MM.1S (cell line): ENCODE results near the gene BICC1.

ENCODE experiments used
- DNase-seq: peaks from one replicate; pipeline ENCODE4 v3.0.0-alpha.2; 2015
- H2AFZ ChIP-seq: fragments of 300-600 bp; sonication (generic); 2 replicates; pipeline ENCODE4 v1.6.0; 2016; ENCODE audit warnings: antibody characterized with exemption, low read length
- H3F3A ChIP-seq: fragments of 300-600 bp; sonication (generic); 2 replicates; pipeline ENCODE4 v1.6.1; 2016; ENCODE audit warnings: mild to moderate bottlenecking, antibody characterized with exemption, low read length, moderate library complexity, mixed read lengths; ENCODE audit not compliant: insufficient read depth
- H3K27ac ChIP-seq: fragments of 300-600 bp; sonication (generic); 2 replicates; pipeline ENCODE4 v1.5.1; 2016; ENCODE audit warnings: mild to moderate bottlenecking, low read length
- H3K27me3 ChIP-seq: fragments of 300-600 bp; sonication (generic); replicated peaks from 2 replicates; pipeline ENCODE4 v1.6.0; 2016; ENCODE audit warnings: low read length; ENCODE audit not compliant: insufficient read depth
- H3K36me3 ChIP-seq: fragments of 300-600 bp; sonication (generic); replicated peaks from 2 replicates; pipeline ENCODE4 v1.6.1; 2016; ENCODE audit warnings: mild to moderate bottlenecking, low read length, mixed read lengths; ENCODE audit not compliant: insufficient read depth
- H3K4me1 ChIP-seq: fragments of 300-600 bp; sonication (generic); 2 replicates; pipeline ENCODE4 v1.6.1; 2016; ENCODE audit warnings: low read length, mixed read lengths
- H3K4me2 ChIP-seq: fragments of 300-600 bp; sonication (generic); 2 replicates; pipeline ENCODE4 v1.6.0; 2016; ENCODE audit warnings: low read depth, low read length
- H3K4me3 ChIP-seq: fragments of 300-600 bp; sonication (generic); 2 replicates; pipeline ENCODE4 v1.5.1; 2016; ENCODE audit warnings: low read length, mixed read lengths
- H3K79me2 ChIP-seq: fragments of 300-600 bp; sonication (generic); 2 replicates; pipeline ENCODE4 v1.6.1; 2016; ENCODE audit warnings: mixed run types, low read length, mixed read lengths
- H3K9ac ChIP-seq: fragments of 300-600 bp; sonication (generic); 2 replicates; pipeline ENCODE4 v1.6.1; 2016; ENCODE audit warnings: low read length, mixed read lengths
- H3K9me2 ChIP-seq: fragments of 300-600 bp; sonication (generic); replicated peaks from 2 replicates; pipeline ENCODE4 v1.6.1; 2016; ENCODE audit warnings: mild to moderate bottlenecking, low read length, mixed read lengths; ENCODE audit not compliant: insufficient read depth
- H3K9me3 ChIP-seq: fragments of 300-600 bp; sonication (generic); replicated peaks from 2 replicates; pipeline ENCODE4 v1.6.1; 2016; ENCODE audit warnings: mild to moderate bottlenecking, low read length, mixed read lengths; ENCODE audit not compliant: insufficient read depth
- H4K20me1 ChIP-seq: fragments of 300-600 bp; sonication (generic); 2 replicates; pipeline ENCODE4 v1.6.1; 2016; ENCODE audit warnings: mild to moderate bottlenecking, low read length, moderate library complexity, mixed read lengths; ENCODE audit not compliant: insufficient read depth
- CTCF ChIP-seq: fragments of 300-600 bp; sonication (generic); IDR thresholded peaks from 2 replicates; pipeline ENCODE4 v1.5.1; 2016; ENCODE audit warnings: antibody characterized with exemption, low read length, mixed read lengths
- EZH2 ChIP-seq: fragments of 300-600 bp; sonication (generic); optimal IDR thresholded peaks from 2 replicates; pipeline ENCODE3; 2017; ENCODE audit warnings: low read depth, mild to moderate bottlenecking, antibody characterized with exemption, low read length, mixed read lengths
- EZH2phosphoT487 ChIP-seq: fragments of 300-600 bp; sonication (generic); IDR thresholded peaks from 2 replicates; pipeline ENCODE4 v1.6.1; 2018; ENCODE audit warnings: antibody characterized with exemption, low read length

BICC1 gene

GRCh38 chr10:58644311-58644710, 131.6 kb downstream of the BICC1 start:
- Histone ChIP-seq H2AFZ (no peak overlapping the region), H3K4me2 (no peak overlapping the region), H3K9me3 (no peaks in the 10 kb centered on the region; the same call in 1 of the 2 replicates), H3K4me1 (no peaks in the 10 kb centered on the region), H3K9ac (no peak overlapping the region), H4K20me1 (no peaks in the 10 kb centered on the region), H3K27ac (no peak overlapping the region), H3K79me2 (no peaks in the 10 kb centered on the region), H3K36me3 (no peaks in the 10 kb centered on the region), H3K9me2 (no peaks in the 10 kb centered on the region), H3F3A (no peaks in the 10 kb centered on the region), H3K27me3 (no peaks in the 10 kb centered on the region), H3K4me3 (no peak overlapping the region)
- TF ChIP-seq CTCF, result no peak
- no peak for TF ChIP-seq EZH2phosphoT487
- TF ChIP-seq EZH2, result no peak
- no peak for DNase-seq

GRCh38 chr10:58645416-58646146, 132.9 kb downstream of the BICC1 start:
- no peak overlapping the region for H3K4me3 ChIP-seq
- no peaks in the 10 kb centered on the region; the same call in 1 of the 2 replicates for H3K9me3 ChIP-seq
- no peak overlapping the region for H3K4me2 ChIP-seq
- no peaks in the 10 kb centered on the region for H3K79me2 ChIP-seq
- no peaks in the 10 kb centered on the region for H3K4me1 ChIP-seq
- DNase-seq, result no peak
- H3K27me3 ChIP-seq, result no peaks in the 10 kb centered on the region
- H3K27ac ChIP-seq, result no peak overlapping the region
- no peaks in the 10 kb centered on the region for H4K20me1 ChIP-seq
- no peak for TF ChIP-seq CTCF
- no peak for TF ChIP-seq EZH2
- TF ChIP-seq EZH2phosphoT487, result no peak
- no peak overlapping the region for H3K9ac ChIP-seq
- no peaks in the 10 kb centered on the region for H3K36me3 ChIP-seq
- no peak overlapping the region for H2AFZ ChIP-seq
- no peaks in the 10 kb centered on the region for H3K9me2 ChIP-seq
- no peaks in the 10 kb centered on the region for H3F3A ChIP-seq

GRCh38 chr10:58647376-58648112, 134.9 kb downstream of the BICC1 start:
- no peak overlapping the region for H3K4me3 ChIP-seq
- H3F3A ChIP-seq, result no peaks in the 10 kb centered on the region
- H3K9me3 ChIP-seq, result no peaks in the 10 kb centered on the region; the same call in 1 of the 2 replicates
- DNase-seq, result no peak
- no peaks in the 10 kb centered on the region for H3K9me2 ChIP-seq
- no peak overlapping the region for H2AFZ ChIP-seq
- no peak overlapping the region for H3K27ac ChIP-seq
- H3K36me3 ChIP-seq, result no peaks in the 10 kb centered on the region
- no peaks in the 10 kb centered on the region for H4K20me1 ChIP-seq
- H3K79me2 ChIP-seq, result no peaks in the 10 kb centered on the region
- no peak overlapping the region for H3K9ac ChIP-seq
- H3K4me2 ChIP-seq, result no peak overlapping the region
- TF ChIP-seq EZH2 (no peak), EZH2phosphoT487 (no peak), CTCF (no peak)
- no peaks in the 10 kb centered on the region for H3K27me3 ChIP-seq
- no peaks in the 10 kb centered on the region for H3K4me1 ChIP-seq
